ENCODE measurements around the gene DAGLB.

The DAGLB gene

DNA sequence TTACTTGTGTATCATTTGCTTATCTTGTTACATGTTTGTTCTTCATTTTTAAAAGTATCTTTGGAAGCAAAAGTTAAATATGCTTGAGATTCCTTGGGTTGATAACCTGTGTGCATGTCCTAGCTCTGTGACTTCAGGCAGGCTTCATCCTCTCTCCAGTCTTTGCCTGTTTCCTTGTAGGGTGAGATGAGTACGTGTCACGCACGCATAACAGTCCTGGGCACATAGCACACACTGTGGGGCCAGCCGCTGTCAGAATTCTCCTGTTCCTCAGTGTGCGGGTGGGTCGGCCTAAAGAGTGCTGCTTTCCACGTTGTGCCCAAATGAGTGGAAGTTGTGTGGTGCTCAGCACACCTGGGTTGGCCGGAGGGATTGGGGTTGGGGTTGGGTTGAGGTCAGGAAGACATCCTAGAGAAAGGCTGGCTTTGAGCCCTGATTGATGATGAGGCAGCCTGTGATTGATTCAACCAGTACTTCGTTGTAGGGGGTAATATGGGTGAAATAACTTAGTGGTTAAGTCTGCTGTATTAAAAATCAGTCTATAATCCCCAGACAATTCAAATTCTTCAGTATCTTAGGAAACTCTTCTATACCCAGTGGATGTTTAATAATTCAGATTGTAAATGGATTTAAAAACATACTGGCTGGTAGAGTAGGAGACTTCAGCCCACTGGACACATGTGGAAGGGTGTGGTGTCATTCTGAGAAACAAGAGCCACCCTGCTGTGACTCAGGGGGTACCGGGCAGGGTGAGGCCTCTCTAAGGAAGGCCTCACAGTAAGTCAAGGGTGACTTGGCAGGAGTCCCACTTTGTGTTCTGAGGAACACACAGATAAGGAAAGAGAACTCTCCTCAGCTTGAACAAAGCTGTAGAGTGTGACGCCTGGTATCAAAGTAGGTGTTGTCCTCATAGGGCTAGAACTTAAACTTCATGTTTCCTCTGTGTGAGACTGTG lies 54.8 kb downstream of the DAGLB start:
- POLR2A ChIA-PET, result no interaction called here

DNA sequence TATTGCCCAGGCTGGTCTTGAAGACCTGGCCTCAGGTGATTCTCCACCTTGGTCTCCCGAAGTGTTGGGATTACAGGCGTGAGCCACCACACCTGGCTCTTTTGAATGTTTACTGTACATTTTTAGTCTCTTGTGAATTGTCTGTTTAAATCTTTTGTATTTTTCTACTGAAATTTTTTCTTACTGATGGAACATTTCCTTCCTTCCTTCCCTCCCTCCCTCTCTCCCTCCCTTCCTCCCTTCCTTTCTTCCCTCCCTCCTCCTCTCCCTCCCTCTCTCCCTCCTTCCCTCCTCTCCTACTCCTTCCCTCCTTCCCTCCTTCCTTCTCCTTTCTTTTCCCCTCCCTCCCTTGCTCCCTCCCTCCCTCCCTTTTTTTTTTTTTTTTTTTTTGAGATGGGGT lies 58.0 kb downstream of the DAGLB start:
- POLR2A ChIA-PET, result no interaction called here
- DNase-seq (ENCODE audit: low read depth, low spot score), result no peak
- no peak overlapping the region for H3K4me3 ChIP-seq (ENCODE audit: low read depth, low read length)
- CTCF ChIA-PET, result interaction anchor here (0.9 kb wide), 1 partner anchor 9 kb away, joined by 4 read pairs; no protein-coding TSS in a partner anchor
- TF ChIP-seq, protein P1, sequence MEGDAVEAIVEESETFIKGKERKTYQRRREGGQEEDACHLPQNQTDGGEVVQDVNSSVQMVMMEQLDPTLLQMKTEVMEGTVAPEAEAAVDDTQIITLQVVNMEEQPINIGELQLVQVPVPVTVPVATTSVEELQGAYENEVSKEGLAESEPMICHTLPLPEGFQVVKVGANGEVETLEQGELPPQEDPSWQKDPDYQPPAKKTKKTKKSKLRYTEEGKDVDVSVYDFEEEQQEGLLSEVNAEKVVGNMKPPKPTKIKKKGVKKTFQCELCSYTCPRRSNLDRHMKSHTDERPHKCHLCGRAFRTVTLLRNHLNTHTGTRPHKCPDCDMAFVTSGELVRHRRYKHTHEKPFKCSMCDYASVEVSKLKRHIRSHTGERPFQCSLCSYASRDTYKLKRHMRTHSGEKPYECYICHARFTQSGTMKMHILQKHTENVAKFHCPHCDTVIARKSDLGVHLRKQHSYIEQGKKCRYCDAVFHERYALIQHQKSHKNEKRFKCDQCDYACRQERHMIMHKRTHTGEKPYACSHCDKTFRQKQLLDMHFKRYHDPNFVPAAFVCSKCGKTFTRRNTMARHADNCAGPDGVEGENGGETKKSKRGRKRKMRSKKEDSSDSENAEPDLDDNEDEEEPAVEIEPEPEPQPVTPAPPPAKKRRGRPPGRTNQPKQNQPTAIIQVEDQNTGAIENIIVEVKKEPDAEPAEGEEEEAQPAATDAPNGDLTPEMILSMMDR (IDR thresholded peaks at IDR 0.05; ENCODE audit: insufficient read depth, low read length, missing control alignments), result no peak

More for the DNA sequence above, 54.8 kb downstream of the DAGLB start:
- no peak overlapping the region for H3K4me3 ChIP-seq (ENCODE audit: low read depth, low read length)
- no peak for DNase-seq (ENCODE audit: low read depth, low spot score)
- CTCF ChIA-PET, result interaction anchor here (1.2 to 1.6 kb wide), 2 partner anchors 9 to 42 kb away, joined by 3 to 5 read pairs; no protein-coding TSS in a partner anchor
- TF ChIP-seq, protein P1 (IDR thresholded peaks at IDR 0.05; ENCODE audit: insufficient read depth, low read length, missing control alignments), result no peak

DNA sequence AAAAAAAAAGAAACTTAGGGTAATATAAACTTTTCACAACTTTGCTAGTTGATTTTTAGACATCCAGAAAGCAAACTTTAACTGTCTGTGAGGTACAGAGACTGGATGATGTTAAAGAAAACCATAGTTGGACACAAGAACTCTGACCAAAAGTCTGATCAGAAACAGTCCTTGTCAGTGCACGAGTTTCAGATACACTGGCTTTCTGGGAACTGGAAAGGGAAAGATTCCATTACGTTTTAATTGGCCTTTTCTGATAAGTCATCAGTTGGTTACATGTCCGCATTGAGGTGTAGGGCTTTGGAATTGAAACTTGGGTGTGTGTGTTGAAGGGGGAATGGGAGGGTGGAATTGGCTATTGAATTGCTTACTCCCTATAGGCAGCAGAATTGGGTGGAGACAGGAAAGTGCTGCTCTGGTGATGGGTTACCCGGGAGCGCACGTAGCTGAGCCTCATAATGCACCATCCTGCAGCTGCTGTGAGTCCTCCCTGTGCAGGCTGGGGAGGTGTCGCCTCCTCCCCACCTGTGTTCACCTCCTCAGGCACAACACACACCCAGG lies 59.9 kb downstream of the DAGLB start:
- TF ChIP-seq, protein P1 (IDR thresholded peaks at IDR 0.05; ENCODE audit: insufficient read depth, low read length, missing control alignments), result no peak
- ChIA-PET POLR2A (interaction anchor here (0.7 kb wide), 1 partner anchor 13 kb away, joined by 3 read pairs; no protein-coding TSS in a partner anchor), CTCF (no interaction called here)
- no peak overlapping the region for H3K4me3 ChIP-seq (ENCODE audit: low read depth, low read length)
- DNase-seq (ENCODE audit: low read depth, low spot score), result no peak

DNA sequence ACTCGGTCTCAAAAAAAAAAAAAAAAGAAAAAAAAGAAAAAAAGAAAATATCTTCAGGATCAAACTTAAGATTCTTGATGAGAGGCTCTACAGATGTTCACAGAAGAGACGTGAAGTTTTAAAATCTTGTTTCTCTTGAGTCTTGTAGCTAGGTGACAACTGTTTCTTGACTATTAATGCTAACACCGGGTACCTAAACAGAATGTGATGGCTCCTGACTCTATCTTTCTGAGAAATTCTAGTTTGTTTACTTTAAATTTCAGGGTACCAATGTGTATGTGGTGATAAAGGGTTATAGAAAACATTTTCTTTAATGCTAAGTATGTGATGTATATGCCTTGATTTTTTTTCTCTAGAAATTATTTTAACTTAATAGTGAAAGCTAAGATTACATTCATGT lies 61.0 kb downstream of the DAGLB start:
- no peak overlapping the region for H3K4me3 ChIP-seq (ENCODE audit: low read depth, low read length)
- TF ChIP-seq, protein P1 (IDR thresholded peaks at IDR 0.05; ENCODE audit: insufficient read depth, low read length, missing control alignments), result no peak
- no peak for DNase-seq (ENCODE audit: low read depth, low spot score)
- ChIA-PET POLR2A (no interaction called here), CTCF (interaction anchor here (0.8 to 2.1 kb wide), 6 partner anchors 9 to 227 kb away, joined by 3 to 7 read pairs (median 4); no protein-coding TSS in a partner anchor)

DNA sequence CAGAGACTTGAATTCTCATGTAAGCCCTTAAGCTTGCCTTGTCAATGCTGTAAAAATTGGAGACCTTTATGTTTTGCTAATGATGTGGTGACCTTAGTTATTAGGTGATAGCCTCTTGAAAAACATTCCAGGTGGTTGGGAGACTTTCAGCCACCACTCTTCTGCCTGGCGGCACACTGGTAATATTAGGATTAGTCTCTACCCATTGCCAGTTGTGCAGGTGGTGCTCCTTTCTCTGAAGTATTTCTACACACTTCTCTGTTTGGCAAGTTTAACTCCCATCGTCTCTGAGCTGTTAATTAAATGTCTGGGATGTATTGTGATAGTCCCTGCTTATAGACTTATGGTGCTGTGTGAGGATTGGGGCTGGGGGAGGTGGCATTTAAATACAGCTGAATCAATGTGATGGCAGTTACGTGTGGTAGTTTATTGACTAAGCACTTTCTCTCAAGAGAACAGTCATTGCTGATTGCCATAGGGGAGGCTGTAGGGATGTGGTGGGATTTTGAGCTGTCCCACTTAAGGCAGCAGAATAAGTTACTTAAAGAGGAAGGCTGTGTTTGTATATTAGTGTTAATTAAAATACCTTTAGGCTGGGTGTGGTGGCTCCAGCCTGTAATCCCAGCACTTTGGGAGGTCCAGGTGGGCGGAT lies 61.7 kb downstream of the DAGLB start:
- CTCF ChIA-PET, result interaction anchor here (1.2 to 2.1 kb wide), 6 partner anchors 10 to 226 kb away, joined by 3 to 7 read pairs (median 4); no protein-coding TSS in a partner anchor
- POLR2A ChIA-PET, result interaction anchor here (1.0 to 1.1 kb wide), 2 partner anchors 11 to 345 kb away, joined by 3 to 4 read pairs; no protein-coding TSS in a partner anchor
- DNase-seq (ENCODE audit: low read depth, low spot score), result no peak
- TF ChIP-seq, protein P1 (IDR thresholded peaks at IDR 0.05; ENCODE audit: insufficient read depth, low read length, missing control alignments), result no peak
- H3K4me3 ChIP-seq (ENCODE audit: low read depth, low read length), result no peak overlapping the region

Measured in AG04449 (cell line).